Neural cell (in vitro differentiated cells): ENCODE measurements around the gene DPF3.

Experiments used
- CTCF ChIP-seq: fragments of 450-650 bp; IDR thresholded peaks from 2 replicates; pipeline ENCODE4 v1.5.1; 2014; ENCODE audit warnings: antibody characterized with exemption, mild to moderate bottlenecking, moderate library complexity; ENCODE audit not compliant: poor library complexity, severe bottlenecking
- EZH2 ChIP-seq: fragments of 200-600, 300-800 bp; shearing (Covaris generic), sonication (generic); IDR thresholded peaks from 2 replicates; pipeline ENCODE4 v1.6.1; 2014; ENCODE audit warnings: antibody characterized with exemption, low read length, borderline replicate concordance, mild to moderate bottlenecking; ENCODE audit not compliant: insufficient read depth, poor library complexity, severe bottlenecking
- MXI1 ChIP-seq: fragments of 450-650 bp; conservative IDR thresholded peaks from 2 replicates; pipeline ENCODE4 v1.6.1; 2014; ENCODE audit warnings: antibody characterized with exemption, mild to moderate bottlenecking; ENCODE audit not compliant: poor library complexity, severe bottlenecking
- POLR2AphosphoS5 ChIP-seq: IDR thresholded peaks from 2 replicates; pipeline ENCODE4 v1.6.1; 2012

- TF ChIP-seq POLR2AphosphoS5 (no peak), CTCF (no peak), MXI1 (no peak), EZH2 (no peak)
These were observed 29.1 kb downstream of the DPF3 start for GRCh38 chr14:72864712-72865365.
